Measurements from ENCODE around the gene RTEL1.

RTEL1 gene

GRCh38 chr20:63690003-63690897 lies 32.1 kb downstream of the RTEL1 start:
- DNase-seq, result peak; percentile 26

GRCh38 chr20:63690898-63691710 lies 33.0 kb downstream of the RTEL1 start:
- DNase-seq, result peak; percentile 42

- peak; percentile 30 for DNase-seq
Observed at GRCh38 chr20:63691711-63692435, 33.8 kb downstream of the RTEL1 start.

- peak; percentile 47 for DNase-seq
Observed at GRCh38 chr20:63692436-63693082, 34.4 kb downstream of the RTEL1 start.

- DNase-seq, result no peak
Observed at GRCh38 chr20:63693083-63693732, 35.1 kb downstream of the RTEL1 start.

GRCh38 chr20:63693733-63694583 lies 35.8 kb downstream of the RTEL1 start:
- peak; percentile 28 for DNase-seq

- peak; percentile 37 for DNase-seq
Observed at GRCh38 chr20:63694584-63695423, 36.7 kb downstream of the RTEL1 start.

GRCh38 chr20:63695424-63696305 lies 37.6 kb downstream of the RTEL1 start:
- DNase-seq, result peak; percentile 27

GRCh38 chr20:63696306-63696627 lies 38.2 kb downstream of the RTEL1 start:
- peak; percentile 46 for DNase-seq

GRCh38 chr20:63696628-63697356 lies 38.7 kb downstream of the RTEL1 start, which contains the start of gene TNFRSF6B:
TNFRSF6B (plus strand) TSS chr20:63696652; CDS start chr20:63696768, 116 bp downstream.
- DNase-seq, result no peak

GRCh38 chr20:63697357-63697867 lies 39.3 kb downstream of the RTEL1 start:
- peak; percentile 53 for DNase-seq

GRCh38 chr20:63697868-63698545 lies 39.9 kb downstream of the RTEL1 start:
- DNase-seq, result peak; percentile 38

GRCh38 chr20:63698739-63699465 lies 40.8 kb downstream of the RTEL1 start:
- peak; percentile 64 for DNase-seq

- peak; percentile 41 for DNase-seq
Observed at GRCh38 chr20:63699466-63700198, 41.5 kb downstream of the RTEL1 start.

- DNase-seq, result no peak
Observed at GRCh38 chr20:63700199-63701050, 42.3 kb downstream of the RTEL1 start.

Data from left hindlimb (tissue), 1 donor.